Activated T-helper 2 cell treated with anti-CD3 and anti-CD28 coated beads, Interferon-gamma antibody, Interleukin-2, Interleukin-4, amounts not matched to agents 10 μg/mL and 5 μg/mL and 100 μg/mL, durations not matched to agents 14 hours and 24 hours and 36 hours (primary cell): Measurements from ENCODE around the gene TADA2A. TPM values are rescaled to one million over a fixed set of nuclear protein-coding genes. Genes with fewer than 3 reads are reported as not detected.
A peak's percentile ranks its signal among the peaks of the same experiment; 100 is the strongest.

Experiments used
- DNase-seq: peaks from one replicate; pipeline ENCODE4 v3.0.0; 2021; ENCODE audit warnings: low spot score
- H3K27ac Mint-ChIP-seq: one replicate; pipeline ENCODE4 v1.8.0; 2021; ENCODE audit warnings: mixed read lengths
- H3K27me3 Mint-ChIP-seq: one replicate; pipeline ENCODE4 v1.8.0; 2021; ENCODE audit warnings: low read depth, mixed read lengths
- H3K36me3 Mint-ChIP-seq: one replicate; pipeline ENCODE4 v1.8.0; 2021; ENCODE audit warnings: low read depth, mixed read lengths
- H3K4me1 Mint-ChIP-seq: one replicate; pipeline ENCODE4 v1.8.0; 2021; ENCODE audit warnings: low read depth, mixed read lengths
- H3K4me3 Mint-ChIP-seq: one replicate; pipeline ENCODE4 v1.8.0; 2021; ENCODE audit warnings: low read depth, mild to moderate bottlenecking, moderate library complexity, mixed read lengths
- H3K9me3 Mint-ChIP-seq: one replicate; pipeline ENCODE4 v1.8.0; 2021; ENCODE audit warnings: mixed read lengths
- intact Hi-C: fragments of 100-400 bp; cut with micrococcal nuclease; formaldehyde crosslinking; loops from one replicate; pipeline ENCODE4 v1.15.1; 2023
- total RNA-seq: library from RNA; stranded (reverse); gene quantifications from 2 replicates; pipeline ENCODE4 v1.2.3, GENCODE V29; 2022

The TADA2A gene, protein sequence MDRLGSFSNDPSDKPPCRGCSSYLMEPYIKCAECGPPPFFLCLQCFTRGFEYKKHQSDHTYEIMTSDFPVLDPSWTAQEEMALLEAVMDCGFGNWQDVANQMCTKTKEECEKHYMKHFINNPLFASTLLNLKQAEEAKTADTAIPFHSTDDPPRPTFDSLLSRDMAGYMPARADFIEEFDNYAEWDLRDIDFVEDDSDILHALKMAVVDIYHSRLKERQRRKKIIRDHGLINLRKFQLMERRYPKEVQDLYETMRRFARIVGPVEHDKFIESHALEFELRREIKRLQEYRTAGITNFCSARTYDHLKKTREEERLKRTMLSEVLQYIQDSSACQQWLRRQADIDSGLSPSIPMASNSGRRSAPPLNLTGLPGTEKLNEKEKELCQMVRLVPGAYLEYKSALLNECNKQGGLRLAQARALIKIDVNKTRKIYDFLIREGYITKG
- total RNA-seq: 34.3 and 34.6 TPM in 2 replicates

DNA sequence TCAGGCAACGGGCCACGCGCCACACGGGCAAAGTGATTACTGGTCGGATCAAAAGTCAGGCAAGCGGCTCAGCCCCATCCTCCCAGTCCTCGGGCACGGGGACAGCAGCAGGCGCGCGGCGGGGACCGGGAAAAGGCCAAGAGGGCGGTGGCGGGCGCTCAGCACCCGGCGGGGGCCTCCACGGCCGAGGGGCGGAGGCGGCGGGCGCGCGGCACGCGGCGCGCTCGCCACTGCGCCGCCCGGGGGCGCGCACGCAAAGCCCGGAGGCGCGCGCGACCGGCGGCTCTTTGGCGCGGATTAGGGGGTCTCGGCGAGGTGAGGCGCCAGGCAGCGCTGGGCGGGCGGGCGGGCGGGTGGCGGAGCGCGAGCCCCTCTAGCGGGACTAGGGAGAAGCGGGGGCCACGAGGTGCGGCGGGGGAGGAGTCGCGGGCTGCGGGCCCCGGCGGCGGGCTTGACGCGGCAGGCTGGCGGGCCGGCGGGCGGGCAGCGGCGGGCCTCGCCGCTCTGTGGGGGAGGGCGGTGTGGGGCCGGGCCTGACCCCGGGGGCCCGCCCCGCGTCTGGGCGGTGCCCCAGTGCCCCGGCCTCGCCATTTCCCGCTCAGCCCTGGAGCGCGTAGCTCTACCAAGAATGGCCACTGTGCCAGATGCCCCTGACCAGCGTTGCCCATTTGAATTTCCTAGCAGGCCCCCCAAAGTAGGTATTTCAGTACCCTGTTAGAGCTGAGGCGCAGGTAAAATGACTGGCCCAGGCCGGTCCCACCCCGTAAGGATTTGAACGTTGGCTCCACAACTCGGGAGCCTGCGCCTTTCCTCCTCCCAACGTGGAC is at the start of gene TADA2A, which contains the start of gene ACACA:
TSS of gene TADA2A (plus strand) at position 252 of the 827 bp plus-strand sequence. CDS start 4,480 bp downstream, outside the sequence.
TSS of gene ACACA (minus strand) at position 202 of the 827 bp plus-strand sequence. CDS start 537 bp downstream, outside the sequence.
- Mint-ChIP-seq H3K9me3 (no peaks in the 10 kb centered on the region), H3K4me3 (peak within 1 kb of the TSS; percentile 97), H3K4me1 (peaks cover 42% of the 10 kb centered on the region), H3K36me3 (peaks cover 61% of the 10 kb centered on the region), H3K27ac (peak within 1 kb of the TSS; percentile 94), H3K27me3 (no peaks in the 10 kb centered on the region)
- DNase-seq: peak; percentile 74
- intact Hi-C loops: loop anchor here (2.0 to 10.0 kb wide), 3 partner anchors 84 to 1318 kb away; partner anchors contain the start of gene SYNRG

GRCh38 chr17:37358098-37358829 is 48.4 kb upstream of the TADA2A start:
- H3K27me3 Mint-ChIP-seq: no peaks in the 10 kb centered on the region
- peaks cover 20% of the 10 kb centered on the region for H3K4me1 Mint-ChIP-seq
- H3K9me3 Mint-ChIP-seq: no peaks in the 10 kb centered on the region
- H3K27ac Mint-ChIP-seq: peak overlapping the region; percentile 83
- H3K4me3 Mint-ChIP-seq: peak overlapping the region; percentile 96
- intact Hi-C loops: loop anchor here (5.0 kb wide), 1 partner anchor 34 kb away; no protein-coding TSS in a partner anchor
- peak; percentile 31 for DNase-seq
- peaks cover 18% of the 10 kb centered on the region for H3K36me3 Mint-ChIP-seq

DNA sequence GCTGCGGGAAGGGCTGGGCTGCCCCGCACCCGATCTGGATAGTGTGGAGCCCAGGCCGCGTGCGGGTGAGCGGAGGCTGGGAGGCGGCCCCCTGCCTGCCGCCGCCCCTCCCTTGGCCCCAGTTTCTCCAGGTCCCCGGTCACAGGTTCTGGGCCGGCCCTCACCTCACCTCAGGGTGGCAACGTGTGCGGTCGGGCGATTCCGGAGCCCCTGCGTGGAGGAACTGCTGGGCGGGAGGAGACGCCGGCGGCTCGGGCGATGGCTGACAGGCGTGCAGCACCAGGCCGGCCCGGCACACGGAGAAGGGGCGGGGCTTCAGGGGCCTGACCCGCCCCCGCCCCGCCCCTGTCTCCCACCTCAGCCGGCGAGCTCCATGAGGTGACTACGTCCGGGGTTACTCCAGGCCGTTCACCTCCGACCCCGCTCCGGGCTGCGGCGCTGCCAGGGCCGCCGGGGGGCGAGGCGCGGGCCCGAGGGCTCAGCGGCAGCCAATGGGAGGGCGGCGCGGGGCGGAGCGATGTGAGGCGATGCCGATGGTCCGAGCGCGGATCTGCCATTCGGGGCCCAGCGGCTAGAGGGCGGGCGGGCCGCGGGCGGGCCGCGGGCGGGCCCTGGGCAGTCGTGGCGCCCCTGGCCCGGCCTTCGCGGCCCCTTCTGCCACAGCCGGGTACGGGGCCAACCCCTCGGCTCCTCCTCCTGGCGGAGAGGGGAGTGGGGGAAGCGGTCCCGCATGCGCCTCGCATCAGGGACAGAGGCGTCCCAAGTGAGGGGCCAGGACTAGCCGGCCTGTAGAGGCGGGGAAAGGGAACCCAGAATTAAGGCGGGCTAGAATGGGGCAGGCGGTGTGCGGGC is 47.6 kb upstream of the TADA2A start:
- Mint-ChIP-seq H3K36me3 (peaks cover 15% of the 10 kb centered on the region), H3K27me3 (no peaks in the 10 kb centered on the region), H3K4me1 (peaks cover 20% of the 10 kb centered on the region), H3K9me3 (no peaks in the 10 kb centered on the region), H3K27ac (peak overlapping the region; percentile 83), H3K4me3 (peak overlapping the region; percentile 96)
- intact Hi-C loops: loop anchor here (5.0 kb wide), 1 partner anchor 33 kb away; no protein-coding TSS in a partner anchor
- peak; percentile 92 for DNase-seq

- H3K9me3 Mint-ChIP-seq: no peaks in the 10 kb centered on the region
- intact Hi-C loops: loop anchor here (5.0 kb wide), 1 partner anchor 33 kb away; no protein-coding TSS in a partner anchor
- no peaks in the 10 kb centered on the region for H3K27me3 Mint-ChIP-seq
- peaks cover 20% of the 10 kb centered on the region for H3K4me1 Mint-ChIP-seq
- H3K4me3 Mint-ChIP-seq: peak overlapping the region; percentile 68
- no peak for DNase-seq
- peak overlapping the region; percentile 83 for H3K27ac Mint-ChIP-seq
- peaks cover 15% of the 10 kb centered on the region for H3K36me3 Mint-ChIP-seq
Observed at GRCh38 chr17:37359682-37360188, 47.0 kb upstream of the TADA2A start.

DNA sequence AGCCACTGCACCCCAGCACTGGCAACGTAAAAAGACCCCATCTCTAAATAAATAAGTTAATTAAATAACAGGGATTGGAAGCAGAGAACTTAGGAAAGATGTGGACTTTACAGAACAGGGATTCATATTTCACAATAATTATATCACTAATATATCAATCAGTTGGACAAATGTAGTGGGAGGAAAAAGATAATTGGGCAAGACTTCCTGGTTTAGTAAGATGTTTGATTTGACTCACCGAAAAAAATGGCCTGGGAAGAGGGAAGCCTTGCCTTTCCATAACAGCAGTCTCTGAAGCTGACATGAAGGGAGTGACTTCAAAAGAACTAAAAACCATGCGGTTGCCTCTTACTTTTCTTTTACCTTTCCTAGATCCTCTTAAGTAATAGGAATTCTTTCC is 46.1 kb upstream of the TADA2A start:
- Mint-ChIP-seq H3K36me3 (peaks cover 15% of the 10 kb centered on the region), H3K4me3 (no peak overlapping the region), H3K27me3 (no peaks in the 10 kb centered on the region), H3K27ac (no peak overlapping the region), H3K9me3 (no peaks in the 10 kb centered on the region), H3K4me1 (peaks cover 20% of the 10 kb centered on the region)
- no peak for DNase-seq
- intact Hi-C loops: no loop called here

DNA sequence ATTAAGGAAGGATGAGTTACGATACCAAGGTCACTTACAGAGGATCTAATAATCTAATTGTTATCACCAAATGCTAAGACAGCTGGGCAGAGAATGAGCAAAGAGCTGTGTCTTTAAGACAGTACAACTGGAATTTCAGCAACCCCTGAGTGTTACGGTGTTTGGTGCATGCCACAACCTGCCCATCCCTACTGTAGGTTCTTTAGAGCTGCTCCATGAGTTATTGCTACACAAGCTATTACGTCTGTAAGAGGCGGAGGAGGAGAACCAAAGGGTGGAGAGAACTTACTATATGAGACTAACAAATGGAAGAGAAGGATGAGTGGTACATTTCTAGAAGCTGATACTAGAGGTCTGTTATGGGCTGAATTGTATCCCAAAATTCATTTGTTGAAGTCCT is 45.1 kb upstream of the TADA2A start:
- Mint-ChIP-seq H3K27ac (no peak overlapping the region), H3K4me1 (peaks cover 20% of the 10 kb centered on the region)

GRCh38 chr17:37365589-37365988 is 41.1 kb upstream of the TADA2A start:
- no peaks in the 10 kb centered on the region for H3K36me3 Mint-ChIP-seq
- no peaks in the 10 kb centered on the region for H3K4me1 Mint-ChIP-seq
- no peaks in the 10 kb centered on the region for H3K9me3 Mint-ChIP-seq
- intact Hi-C loops: no loop called here
- no peak overlapping the region for H3K27ac Mint-ChIP-seq
- no peaks in the 10 kb centered on the region for H3K27me3 Mint-ChIP-seq
- no peak for DNase-seq
- H3K4me3 Mint-ChIP-seq: no peak overlapping the region

More for the DNA sequence above, 45.1 kb upstream of the TADA2A start:
- Mint-ChIP-seq H3K4me3 (no peak overlapping the region), H3K27me3 (no peaks in the 10 kb centered on the region), H3K9me3 (no peaks in the 10 kb centered on the region), H3K36me3 (peaks cover 14% of the 10 kb centered on the region)
- no peak for DNase-seq
- intact Hi-C loops: no loop called here

- intact Hi-C loops: no loop called here
- H3K27ac Mint-ChIP-seq: no peak overlapping the region
- no peaks in the 10 kb centered on the region for H3K9me3 Mint-ChIP-seq
- peaks cover 5% of the 10 kb centered on the region for H3K4me1 Mint-ChIP-seq
- no peaks in the 10 kb centered on the region for H3K36me3 Mint-ChIP-seq
- DNase-seq: no peak
- H3K4me3 Mint-ChIP-seq: no peak overlapping the region
- no peaks in the 10 kb centered on the region for H3K27me3 Mint-ChIP-seq
Observed at GRCh38 chr17:37368577-37368976, 38.1 kb upstream of the TADA2A start.

- Mint-ChIP-seq H3K27me3 (no peaks in the 10 kb centered on the region), H3K27ac (no peak overlapping the region), H3K9me3 (no peaks in the 10 kb centered on the region), H3K4me3 (no peak overlapping the region), H3K36me3 (no peaks in the 10 kb centered on the region), H3K4me1 (peaks cover 6% of the 10 kb centered on the region)
- peak; percentile 59 for DNase-seq
- intact Hi-C loops: loop anchor here (1.0 kb wide), 1 partner anchor 24 kb away; no protein-coding TSS in a partner anchor
Observed at GRCh38 chr17:37373530-37374159, 33.0 kb upstream of the TADA2A start.

DNA sequence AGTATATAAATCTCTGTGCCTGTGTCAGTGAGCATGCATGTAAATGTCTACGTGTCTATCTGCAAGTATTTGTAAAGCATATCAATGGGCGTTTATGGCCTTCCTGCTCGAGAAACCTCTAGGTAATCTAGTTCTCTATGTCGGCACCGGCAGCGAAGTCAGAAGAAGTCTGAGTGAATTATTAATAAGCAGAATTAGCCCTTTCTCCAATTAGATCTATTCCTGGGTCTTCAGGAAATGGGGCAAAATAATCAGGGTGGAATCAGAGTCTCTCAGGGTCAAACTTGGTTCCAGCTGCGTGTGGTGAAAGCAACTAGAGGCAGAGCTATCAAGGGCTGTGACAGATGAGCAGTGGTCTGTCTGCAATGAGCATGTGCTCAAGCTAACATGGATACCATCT is 31.0 kb upstream of the TADA2A start, which contains the start of gene C17orf78:
TSS of gene C17orf78 (plus strand) at position 280 of the 400 bp plus-strand sequence. CDS start at position 388, 108 bp downstream.
- DNase-seq: no peak
- intact Hi-C loops: no loop called here
- H3K4me3 Mint-ChIP-seq: no peak within 1 kb of the TSS
- no peaks in the 10 kb centered on the region for H3K36me3 Mint-ChIP-seq
- no peak within 1 kb of the TSS for H3K27ac Mint-ChIP-seq
- H3K27me3 Mint-ChIP-seq: no peaks in the 10 kb centered on the region
- no peaks in the 10 kb centered on the region for H3K9me3 Mint-ChIP-seq
- H3K4me1 Mint-ChIP-seq: peaks cover 6% of the 10 kb centered on the region

- Mint-ChIP-seq H3K4me3 (no peak overlapping the region), H3K4me1 (no peaks in the 10 kb centered on the region), H3K27me3 (no peaks in the 10 kb centered on the region), H3K27ac (no peak overlapping the region), H3K9me3 (no peaks in the 10 kb centered on the region), H3K36me3 (no peaks in the 10 kb centered on the region)
- intact Hi-C loops: no loop called here
- DNase-seq: no peak
Observed at GRCh38 chr17:37382056-37382455, 24.6 kb upstream of the TADA2A start.
